Lung (tissue), 12 donors: ENCODE results near the gene EIF5A2. TPM values are rescaled to one million over a fixed set of nuclear protein-coding genes. Genes with fewer than 3 reads are reported as not detected.

Experiments
- ATAC-seq: fragments of 200-7000 bp; cut with Tn5 transposase; one replicate; pipeline ENCODE4 v1.9.1; 2020; ENCODE audit warnings: moderate number of reproducible peaks; ENCODE audit not compliant: insufficient read depth, low FRiP score
- DNase-seq, 3 donors: peaks; one replicate each; pipeline ENCODE4 v3.0.0-alpha.2; 2013 to 2017
- H3K27ac ChIP-seq, 2 donors: one replicate each; pipeline ENCODE4 v1.5.1; 2013; ENCODE audit warnings: mild to moderate bottlenecking in 2 of 2, moderate library complexity in 2 of 2, control low read depth in 1 of 2, inconsistent platforms in 1 of 2, low read depth in 1 of 2, low read length in 1 of 2
- H3K27me3 ChIP-seq, 3 donors: one replicate each; pipeline ENCODE4 v1.5.1; 2013; ENCODE audit warnings: low read length in 2 of 3; ENCODE audit not compliant: control insufficient read depth in 3 of 3, insufficient read depth in 3 of 3
- H3K36me3 ChIP-seq, 4 donors: one replicate each; pipeline ENCODE4 v1.5.1; 2013; ENCODE audit warnings: low read length in 4 of 4, mild to moderate bottlenecking in 1 of 4, moderate library complexity in 1 of 4; ENCODE audit not compliant: control insufficient read depth in 4 of 4, insufficient read depth in 4 of 4
- H3K4me1 ChIP-seq, 5 donors: one replicate each; pipeline ENCODE4 v1.5.1; 2013; ENCODE audit warnings: low read length in 5 of 5, mild to moderate bottlenecking in 2 of 5, moderate library complexity in 1 of 5; ENCODE audit not compliant: control insufficient read depth in 5 of 5, insufficient read depth in 5 of 5
- H3K4me3 ChIP-seq: one replicate; pipeline ENCODE4 v1.5.1; 2013; ENCODE audit warnings: mild to moderate bottlenecking, control low read depth, moderate library complexity
- H3K9ac ChIP-seq, 2 donors: one replicate each; pipeline ENCODE4 v1.5.1; 2013; ENCODE audit warnings: low read length in 2 of 2, control low read depth in 1 of 2; ENCODE audit not compliant: insufficient read depth in 1 of 2
- H3K9me3 ChIP-seq, 4 donors: one replicate each; pipeline ENCODE4 v1.5.1; 2013; ENCODE audit warnings: low read length in 3 of 4, mild to moderate bottlenecking in 1 of 4, moderate library complexity in 1 of 4; ENCODE audit not compliant: control insufficient read depth in 4 of 4, insufficient read depth in 3 of 4
- CTCF ChIP-seq: IDR thresholded peaks from 2 replicates; pipeline ENCODE4 v1.5.1; 2012; ENCODE audit warnings: mild to moderate bottlenecking; ENCODE audit errors: control extremely low read depth, extremely low read depth
- WGBS, 2 donors: extraction: QIAGEN DNeasy Blood & Tissue Kit; methylation state at CpG; one replicate each; pipeline ENCODE4 v1.1.7; 2013; 5-methylcytosine and 5-hydroxymethylcytosine counted together
- polyA plus RNA-seq, 2 donors: library from polyadenylated mRNA; stranded (reverse); fragments of 200-250 nt; gene quantifications; one replicate each; pipeline ENCODE4 v1.2.1, GENCODE V29; 2013
- total RNA-seq, 2 donors: library from RNA; depleted of rRNA in 1 of 2; stranded (reverse); fragments of >200 nt in 1 of 2; gene quantifications; one replicate each; pipeline ENCODE4 v1.2.1, GENCODE V29; 2014 to 2021
- donor health status: control.
- donor health status: control.
- donor health status: Bipolar disorder and iron deficiency.
- donor health status: healthy.
- donor health status: DM: yes; HTN: yes; CAD: no.

EIF5A2 gene
- total and polyA plus RNA-seq, 4 donors: 1.4 to 4.6 (median 4.4) TPM

GRCh38 chr3:170858599-170858998 lies 49.8 kb downstream of the EIF5A2 start:
- no peak for DNase-seq
- H3K9me3 ChIP-seq: no peaks in the 10 kb centered on the region
- ATAC-seq: no peak
- H3K27me3 ChIP-seq: no peaks in the 10 kb centered on the region
- H3K36me3 ChIP-seq: no peaks in the 10 kb centered on the region
- no peak overlapping the region for H3K9ac ChIP-seq
- no peak overlapping the region for H3K27ac ChIP-seq
- 89 to 97% methylated on average over 5 of the region's 5 CpGs for WGBS, 2 donors
- no peak overlapping the region for H3K4me3 ChIP-seq
- no peak for TF ChIP-seq CTCF
- peaks cover 0 to 4% (median 0%) of the 10 kb centered on the region in 5 donors for H3K4me1 ChIP-seq

GRCh38 chr3:170852324-170852723 lies 56.1 kb downstream of the EIF5A2 start:
- H3K9me3 ChIP-seq: no peaks in the 10 kb centered on the region
- no peaks in the 10 kb centered on the region for H3K27me3 ChIP-seq
- WGBS, 2 donors: 77 to 81% methylated on average over 4 of the region's 4 CpGs
- H3K27ac ChIP-seq: no peak overlapping the region
- H3K9ac ChIP-seq: no peak overlapping the region
- H3K4me3 ChIP-seq: no peak overlapping the region
- H3K36me3 ChIP-seq: no peaks in the 10 kb centered on the region
- TF ChIP-seq CTCF: no peak
- no peak for ATAC-seq
- DNase-seq: peak in 2 of 3 donors; percentile 20 to 60
- no peaks in the 10 kb centered on the region for H3K4me1 ChIP-seq

- H3K27me3 ChIP-seq: no peaks in the 10 kb centered on the region
- ATAC-seq: no peak
- H3K27ac ChIP-seq: no peak overlapping the region
- 94 to 96% methylated on average over 2 of the region's 2 CpGs for WGBS, 2 donors
- H3K9ac ChIP-seq: no peak overlapping the region
- no peaks in the 10 kb centered on the region for H3K36me3 ChIP-seq
- TF ChIP-seq CTCF: no peak
- peaks cover 0 to 2% (median 0%) of the 10 kb centered on the region in 4 donors for H3K9me3 ChIP-seq
- no peak overlapping the region for H3K4me3 ChIP-seq
- DNase-seq: peak in 2 of 3 donors; percentile 36 to 47
- no peaks in the 10 kb centered on the region for H3K4me1 ChIP-seq
Observed at GRCh38 chr3:170848292-170848917, 60.0 kb downstream of the EIF5A2 start.

- ATAC-seq (no peak), DNase-seq (no peak)
- H3K4me1 ChIP-seq: no peaks in the 10 kb centered on the region
- no peaks in the 10 kb centered on the region for H3K27me3 ChIP-seq
- peaks cover 0 to 2% (median 0%) of the 10 kb centered on the region in 4 donors for H3K9me3 ChIP-seq
- no peak overlapping the region for H3K9ac ChIP-seq
- H3K36me3 ChIP-seq: no peaks in the 10 kb centered on the region
- TF ChIP-seq CTCF: no peak
- H3K27ac ChIP-seq: no peak overlapping the region
- H3K4me3 ChIP-seq: no peak overlapping the region
Observed at GRCh38 chr3:170844377-170844776, 64.1 kb downstream of the EIF5A2 start.
